ENCODE data around the gene INCA1. TPM values are rescaled to one million over a fixed set of nuclear protein-coding genes. Genes with fewer than 3 reads are reported as not detected.

The INCA1 gene
- total and polyA plus RNA-seq, 2 of the 13 experiments (the other 11 are each of a cell fraction or from before 2014, with no cell fraction given) = 0.93 to 2.6 TPM

- no peak for TF ChIP-seq ZNF142 (CRISPR knock-in tag; IDR thresholded peaks at IDR 0.05)
- TF ChIP-seq ZNF781 (CRISPR knock-in tag; IDR thresholded peaks at IDR 0.05; ENCODE audit: borderline replicate concordance, not compliant biosample characterization) = no peak
- TF ChIP-seq GABPA (IDR thresholded peaks at IDR 0.05; ENCODE audit: low read depth, low read length) = no peak
- peak; percentile 43; the same call in 1 of the 2 replicates for TF ChIP-seq GABPA (CRISPR knock-in tag; IDR thresholded peaks at IDR 0.05; ENCODE audit: low read depth)
- no peak for TF ChIP-seq ZNF296 (CRISPR knock-in tag; conservative IDR thresholded peaks at IDR 0.05)
- TF ChIP-seq KDM1A (CRISPR knock-in tag; IDR thresholded peaks at IDR 0.05) = no peak
- TF ChIP-seq KLF6 (CRISPR knock-in tag; IDR thresholded peaks at IDR 0.05) = no peak
- TF ChIP-seq CSRNP1 (CRISPR knock-in tag; IDR thresholded peaks at IDR 0.05) = no peak
- TF ChIP-seq ZNF615 (CRISPR knock-in tag; IDR thresholded peaks at IDR 0.05; ENCODE audit: borderline replicate concordance) = no peak
- TF ChIP-seq KIAA2018 (CRISPR knock-in tag; IDR thresholded peaks at IDR 0.05; ENCODE audit: borderline replicate concordance) = no peak
- peak; percentile 46; the same call in 1 of the 2 replicates for TF ChIP-seq ARID2 (CRISPR knock-in tag; IDR thresholded peaks at IDR 0.05; ENCODE audit: borderline replicate concordance)
- no peak for TF ChIP-seq RAD51 (IDR thresholded peaks at IDR 0.05; ENCODE audit: borderline replicate concordance)
These were observed 52.0 kb downstream of the INCA1 start (continued) for GRCh38 chr17:4945176-4945943.

Data from HepG2 (cell line).